WTC11 (cell line): ENCODE results near the gene AUP1. TPM values are rescaled to one million over a fixed set of nuclear protein-coding genes. Genes with fewer than 3 reads are reported as not detected.

Source experiments
- ATAC-seq: fragments of 200-7000 bp; cut with Tn5 transposase; 2 replicates; pipeline ENCODE4 v1.10.0; 2021; ENCODE audit warnings: mild to moderate bottlenecking, moderate library complexity
- CTCF ChIA-PET: fragments of 300-600 bp; sonication (Branson Sonifier 250); formaldehyde crosslinking; loops from one replicate; lab custom pipeline; 2021; ENCODE audit warnings: antibody characterized with exemption; lab: Charles Lee
- POLR2A ChIA-PET: fragments of 350-600 bp; sonication (Branson Sonifier 250); formaldehyde crosslinking; loops from one replicate; lab custom pipeline; 2021; ENCODE audit warnings: antibody characterized with exemption; lab: Charles Lee
- DNase-seq: peaks from one replicate; pipeline ENCODE4 v3.0.0; 2021; ENCODE audit warnings: low spot score
- H3K27ac Mint-ChIP-seq: 2 replicates; pipeline ENCODE4 v1.8.0; 2021; ENCODE audit warnings: mixed read lengths
- H3K27me3 Mint-ChIP-seq: 2 replicates; pipeline ENCODE4 v1.8.0; 2021; ENCODE audit warnings: low read depth, mild to moderate bottlenecking, moderate library complexity, mixed read lengths
- H3K36me3 Mint-ChIP-seq: 2 replicates; pipeline ENCODE4 v1.8.0; 2021; ENCODE audit warnings: mixed read lengths
- H3K4me1 Mint-ChIP-seq: 2 replicates; pipeline ENCODE4 v1.8.0; 2022; ENCODE audit warnings: mixed read lengths
- H3K4me3 Mint-ChIP-seq: 2 replicates; pipeline ENCODE4 v1.8.0; 2021; ENCODE audit warnings: mild to moderate bottlenecking, moderate library complexity, mixed read lengths
- H3K9me3 Mint-ChIP-seq: 2 replicates; pipeline ENCODE4 v1.8.0; 2021; ENCODE audit warnings: mixed read lengths
- ATF1 ChIP-seq: sonication (generic); formaldehyde crosslinking; IDR thresholded peaks from 2 replicates; pipeline ENCODE4 v1.8.1; 2023; ENCODE audit warnings: mild to moderate bottlenecking, moderate library complexity, missing genetic modification reagents
- ETV6 ChIP-seq: sonication (generic); formaldehyde crosslinking; IDR thresholded peaks from 2 replicates; pipeline ENCODE4 v1.8.1; 2022; ENCODE audit warnings: mild to moderate bottlenecking, missing genetic modification reagents
- MYBL2 ChIP-seq: sonication (generic); formaldehyde crosslinking; IDR thresholded peaks from 2 replicates; pipeline ENCODE4 v1.8.1; 2023; ENCODE audit warnings: mild to moderate bottlenecking, moderate library complexity, missing genetic modification reagents
- NFYB ChIP-seq: sonication (generic); formaldehyde crosslinking; conservative IDR thresholded peaks from 2 replicates; pipeline ENCODE4 v1.8.0; 2022; ENCODE audit warnings: low read depth, missing genetic modification reagents
- NR1H2 ChIP-seq: sonication (generic); formaldehyde crosslinking; IDR thresholded peaks from 2 replicates; pipeline ENCODE4 v1.9.0; 2021; ENCODE audit warnings: mild to moderate bottlenecking, moderate library complexity, missing genetic modification reagents
- RORB ChIP-seq: fragments of 250-450 bp; sonication (Bioruptor Pico); IDR thresholded peaks from 2 replicates; pipeline ENCODE4 v1.9.0; 2021; ENCODE audit warnings: mild to moderate bottlenecking
- SOX15 ChIP-seq: fragments of 250-450 bp; sonication (Bioruptor Pico); IDR thresholded peaks from 2 replicates; pipeline ENCODE4 v1.9.0; 2021; ENCODE audit warnings: mild to moderate bottlenecking
- TCF7 ChIP-seq: sonication (generic); formaldehyde crosslinking; IDR thresholded peaks from 2 replicates; pipeline ENCODE4 v1.8.0; 2022; ENCODE audit warnings: mild to moderate bottlenecking, low read depth, missing genetic modification reagents, moderate library complexity
- TEAD1 ChIP-seq: sonication (generic); formaldehyde crosslinking; IDR thresholded peaks from 2 replicates; pipeline ENCODE4 v1.8.0; 2022; ENCODE audit warnings: mild to moderate bottlenecking, missing genetic modification reagents
- TEAD4 ChIP-seq: sonication (generic); formaldehyde crosslinking; IDR thresholded peaks from 2 replicates; pipeline ENCODE4 v1.8.0; 2022; ENCODE audit warnings: mild to moderate bottlenecking, missing genetic modification reagents
- ZNF138 ChIP-seq: sonication (generic); formaldehyde crosslinking; conservative IDR thresholded peaks from 2 replicates; pipeline ENCODE4 v1.8.1; 2022; ENCODE audit warnings: mild to moderate bottlenecking, moderate library complexity, missing genetic modification reagents
- ZNF263 ChIP-seq: sonication (generic); formaldehyde crosslinking; IDR thresholded peaks from 2 replicates; pipeline ENCODE4 v1.8.1; 2022; ENCODE audit warnings: low read depth, mild to moderate bottlenecking, moderate library complexity, missing genetic modification reagents
- total RNA-seq: library from RNA; stranded (reverse); gene quantifications from 3 replicates; pipeline ENCODE4 v1.2.3, GENCODE V29; 2021
- TF ChIP-seq, protein P1 (sequence below): sonication (generic); formaldehyde crosslinking; IDR thresholded peaks from 2 replicates; pipeline ENCODE4 v1.8.1; 2022; ENCODE audit warnings: mild to moderate bottlenecking, missing genetic modification reagents, moderate library complexity, borderline replicate concordance
- TF ChIP-seq, protein P2 (sequence below): sonication (generic); formaldehyde crosslinking; IDR thresholded peaks from 2 replicates; pipeline ENCODE4 v1.8.1; 2022; ENCODE audit warnings: mild to moderate bottlenecking, moderate library complexity, missing genetic modification reagents
- TF ChIP-seq, protein P3 (sequence below): fragments of 250-450 bp; sonication (Bioruptor Pico); IDR thresholded peaks from 2 replicates; pipeline ENCODE4 v1.9.0; 2021; ENCODE audit warnings: mild to moderate bottlenecking
- TF ChIP-seq, protein P4 (sequence below): sonication (generic); formaldehyde crosslinking; IDR thresholded peaks from 2 replicates; pipeline ENCODE4 v1.8.0; 2022; ENCODE audit warnings: mild to moderate bottlenecking, missing genetic modification reagents
- TF ChIP-seq, protein P5 (sequence below): fragments of 250-450 bp; sonication (Bioruptor Pico); IDR thresholded peaks from 2 replicates; pipeline ENCODE4 v1.9.0; 2021; ENCODE audit warnings: mild to moderate bottlenecking, borderline replicate concordance

AUP1 gene
- total RNA-seq, 1 experiment from 2014 or later: 84.9 TPM

DNA sequence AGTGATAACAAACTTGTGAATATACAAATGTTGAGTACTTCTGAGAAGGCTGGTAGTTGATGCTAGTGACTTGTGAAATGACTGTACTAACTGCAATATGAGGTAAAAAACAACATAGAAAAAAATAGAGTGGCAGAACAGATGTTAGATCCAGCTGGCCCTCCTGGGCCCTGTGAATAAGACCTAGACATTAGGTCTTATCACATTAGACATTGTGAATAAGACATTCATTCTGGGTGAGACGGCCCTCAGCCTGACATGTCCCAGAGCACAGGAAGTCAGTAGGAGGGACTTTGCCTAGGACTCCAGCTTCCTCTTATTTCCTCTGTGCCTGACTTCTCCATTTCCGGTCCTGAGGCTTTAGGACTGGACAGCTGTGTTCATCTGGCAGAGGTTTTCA is 47.9 kb upstream of the AUP1 start:
- CTCF ChIA-PET: interaction anchor here (0.7 to 3.9 kb wide), 3 partner anchors 9 to 116 kb away, joined by 3 to 14 read pairs (median 3); no protein-coding TSS in a partner anchor
- peaks cover 23% of the 10 kb centered on the region for H3K27me3 Mint-ChIP-seq
- no peak for TF ChIP-seq NFYB (CRISPR knock-in tag)
- no peak overlapping the region for H3K27ac Mint-ChIP-seq
- no peaks in the 10 kb centered on the region for H3K36me3 Mint-ChIP-seq
- DNase-seq (no peak), ATAC-seq (no peak; the same call in 1 of the 2 replicates)
- no peaks in the 10 kb centered on the region for H3K9me3 Mint-ChIP-seq
- POLR2A ChIA-PET: no interaction called here
- peaks cover 10% of the 10 kb centered on the region for H3K4me1 Mint-ChIP-seq
- no peak overlapping the region for H3K4me3 Mint-ChIP-seq

DNA sequence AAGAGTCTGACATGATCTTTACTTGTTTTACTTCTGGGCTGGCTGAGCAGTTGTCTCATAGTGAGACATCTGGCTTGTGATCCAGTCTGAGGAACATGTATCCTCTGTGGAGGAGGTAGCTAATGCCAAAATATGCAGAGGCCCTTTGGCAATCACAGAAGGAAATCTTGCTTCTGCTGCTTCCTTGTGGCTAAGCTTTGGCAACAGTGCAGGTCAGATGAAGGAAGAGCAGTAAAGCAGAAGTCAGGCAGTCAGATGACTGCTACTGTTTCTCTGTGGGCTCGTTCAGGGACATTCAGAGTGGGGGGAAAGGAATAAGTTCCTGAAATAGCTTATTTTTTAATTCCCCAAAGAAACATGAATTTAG is 47.3 kb upstream of the AUP1 start:
- ChIA-PET CTCF (interaction anchor here (0.7 to 3.9 kb wide), 2 partner anchors 9 to 115 kb away, joined by 3 to 14 read pairs; no protein-coding TSS in a partner anchor), POLR2A (no interaction called here)

DNA sequence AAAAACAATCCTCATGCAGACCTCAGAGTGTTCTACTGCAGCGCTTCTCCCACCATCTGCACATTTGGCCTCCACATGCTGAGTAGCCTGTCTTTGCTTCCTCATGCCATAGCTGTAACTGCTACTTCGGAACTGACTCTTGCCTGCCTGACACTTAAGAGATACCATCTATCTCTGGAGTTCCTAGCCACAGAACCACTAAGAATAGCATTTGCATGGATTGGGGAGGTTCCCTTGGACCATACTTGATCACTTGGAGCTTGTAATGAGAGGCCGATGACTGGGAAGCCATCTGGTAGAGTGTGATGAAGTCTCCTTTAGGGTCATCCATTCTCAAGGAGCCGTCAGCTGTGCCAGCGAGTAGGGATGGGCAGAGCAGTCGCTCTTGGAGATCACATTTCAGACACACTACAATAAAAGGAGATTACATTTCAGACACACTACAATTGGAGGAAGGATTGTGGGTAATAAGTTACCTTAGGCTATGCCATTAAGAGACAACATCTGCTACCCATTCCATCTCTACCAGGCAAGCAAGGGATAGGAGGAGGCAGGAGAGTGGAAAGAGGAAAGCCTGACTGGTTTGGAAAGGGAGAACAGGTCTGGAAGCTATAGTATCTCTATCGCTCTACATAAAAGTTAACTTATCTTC is 46.8 kb upstream of the AUP1 start:
- H3K4me1 Mint-ChIP-seq: peaks cover 10% of the 10 kb centered on the region
- ChIA-PET POLR2A (no interaction called here), CTCF (interaction anchor here (0.7 to 3.9 kb wide), 2 partner anchors 10 to 115 kb away, joined by 3 to 14 read pairs; no protein-coding TSS in a partner anchor)
- no peak for TF ChIP-seq SOX15 (CRISPR knock-in tag)
- TF ChIP-seq MYBL2 (CRISPR knock-in tag): no peak
- TF ChIP-seq ZNF263: no peak
- TF ChIP-seq, protein P1, sequence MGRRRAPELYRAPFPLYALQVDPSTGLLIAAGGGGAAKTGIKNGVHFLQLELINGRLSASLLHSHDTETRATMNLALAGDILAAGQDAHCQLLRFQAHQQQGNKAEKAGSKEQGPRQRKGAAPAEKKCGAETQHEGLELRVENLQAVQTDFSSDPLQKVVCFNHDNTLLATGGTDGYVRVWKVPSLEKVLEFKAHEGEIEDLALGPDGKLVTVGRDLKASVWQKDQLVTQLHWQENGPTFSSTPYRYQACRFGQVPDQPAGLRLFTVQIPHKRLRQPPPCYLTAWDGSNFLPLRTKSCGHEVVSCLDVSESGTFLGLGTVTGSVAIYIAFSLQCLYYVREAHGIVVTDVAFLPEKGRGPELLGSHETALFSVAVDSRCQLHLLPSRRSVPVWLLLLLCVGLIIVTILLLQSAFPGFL (CRISPR knock-in tag): no peak
- TF ChIP-seq, protein P2, sequence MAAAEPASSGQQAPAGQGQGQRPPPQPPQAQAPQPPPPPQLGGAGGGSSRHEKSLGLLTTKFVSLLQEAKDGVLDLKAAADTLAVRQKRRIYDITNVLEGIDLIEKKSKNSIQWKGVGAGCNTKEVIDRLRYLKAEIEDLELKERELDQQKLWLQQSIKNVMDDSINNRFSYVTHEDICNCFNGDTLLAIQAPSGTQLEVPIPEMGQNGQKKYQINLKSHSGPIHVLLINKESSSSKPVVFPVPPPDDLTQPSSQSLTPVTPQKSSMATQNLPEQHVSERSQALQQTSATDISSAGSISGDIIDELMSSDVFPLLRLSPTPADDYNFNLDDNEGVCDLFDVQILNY (CRISPR knock-in tag): no peak
- no peak for TF ChIP-seq TEAD1 (CRISPR knock-in tag)
- no peak for TF ChIP-seq NR1H2
- TF ChIP-seq, protein P3, sequence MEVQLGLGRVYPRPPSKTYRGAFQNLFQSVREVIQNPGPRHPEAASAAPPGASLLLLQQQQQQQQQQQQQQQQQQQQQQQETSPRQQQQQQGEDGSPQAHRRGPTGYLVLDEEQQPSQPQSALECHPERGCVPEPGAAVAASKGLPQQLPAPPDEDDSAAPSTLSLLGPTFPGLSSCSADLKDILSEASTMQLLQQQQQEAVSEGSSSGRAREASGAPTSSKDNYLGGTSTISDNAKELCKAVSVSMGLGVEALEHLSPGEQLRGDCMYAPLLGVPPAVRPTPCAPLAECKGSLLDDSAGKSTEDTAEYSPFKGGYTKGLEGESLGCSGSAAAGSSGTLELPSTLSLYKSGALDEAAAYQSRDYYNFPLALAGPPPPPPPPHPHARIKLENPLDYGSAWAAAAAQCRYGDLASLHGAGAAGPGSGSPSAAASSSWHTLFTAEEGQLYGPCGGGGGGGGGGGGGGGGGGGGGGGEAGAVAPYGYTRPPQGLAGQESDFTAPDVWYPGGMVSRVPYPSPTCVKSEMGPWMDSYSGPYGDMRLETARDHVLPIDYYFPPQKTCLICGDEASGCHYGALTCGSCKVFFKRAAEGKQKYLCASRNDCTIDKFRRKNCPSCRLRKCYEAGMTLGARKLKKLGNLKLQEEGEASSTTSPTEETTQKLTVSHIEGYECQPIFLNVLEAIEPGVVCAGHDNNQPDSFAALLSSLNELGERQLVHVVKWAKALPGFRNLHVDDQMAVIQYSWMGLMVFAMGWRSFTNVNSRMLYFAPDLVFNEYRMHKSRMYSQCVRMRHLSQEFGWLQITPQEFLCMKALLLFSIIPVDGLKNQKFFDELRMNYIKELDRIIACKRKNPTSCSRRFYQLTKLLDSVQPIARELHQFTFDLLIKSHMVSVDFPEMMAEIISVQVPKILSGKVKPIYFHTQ (CRISPR knock-in tag): no peak
- TF ChIP-seq ETV6 (CRISPR knock-in tag): no peak
- no peak overlapping the region for H3K27ac Mint-ChIP-seq
- H3K36me3 Mint-ChIP-seq: no peaks in the 10 kb centered on the region
- ATAC-seq (no peak), DNase-seq (no peak)
- peaks cover 23% of the 10 kb centered on the region for H3K27me3 Mint-ChIP-seq
- H3K9me3 Mint-ChIP-seq: no peaks in the 10 kb centered on the region
- H3K4me3 Mint-ChIP-seq: no peak overlapping the region

More for the DNA sequence above, 47.3 kb upstream of the AUP1 start:
- H3K4me3 Mint-ChIP-seq: no peak overlapping the region
- DNase-seq: no peak
- ATAC-seq: no peak
- H3K9me3 Mint-ChIP-seq: no peaks in the 10 kb centered on the region
- H3K36me3 Mint-ChIP-seq: no peaks in the 10 kb centered on the region
- peaks cover 23% of the 10 kb centered on the region for H3K27me3 Mint-ChIP-seq
- peaks cover 10% of the 10 kb centered on the region for H3K4me1 Mint-ChIP-seq
- no peak overlapping the region for H3K27ac Mint-ChIP-seq
- TF ChIP-seq, protein P4, sequence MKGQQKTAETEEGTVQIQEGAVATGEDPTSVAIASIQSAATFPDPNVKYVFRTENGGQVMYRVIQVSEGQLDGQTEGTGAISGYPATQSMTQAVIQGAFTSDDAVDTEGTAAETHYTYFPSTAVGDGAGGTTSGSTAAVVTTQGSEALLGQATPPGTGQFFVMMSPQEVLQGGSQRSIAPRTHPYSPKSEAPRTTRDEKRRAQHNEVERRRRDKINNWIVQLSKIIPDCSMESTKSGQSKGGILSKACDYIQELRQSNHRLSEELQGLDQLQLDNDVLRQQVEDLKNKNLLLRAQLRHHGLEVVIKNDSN: no peak
- no peak for TF ChIP-seq ATF1 (CRISPR knock-in tag)
- TF ChIP-seq ZNF138 (CRISPR knock-in tag): no peak
- no peak for TF ChIP-seq MYBL2 (CRISPR knock-in tag)
- TF ChIP-seq, protein P5, sequence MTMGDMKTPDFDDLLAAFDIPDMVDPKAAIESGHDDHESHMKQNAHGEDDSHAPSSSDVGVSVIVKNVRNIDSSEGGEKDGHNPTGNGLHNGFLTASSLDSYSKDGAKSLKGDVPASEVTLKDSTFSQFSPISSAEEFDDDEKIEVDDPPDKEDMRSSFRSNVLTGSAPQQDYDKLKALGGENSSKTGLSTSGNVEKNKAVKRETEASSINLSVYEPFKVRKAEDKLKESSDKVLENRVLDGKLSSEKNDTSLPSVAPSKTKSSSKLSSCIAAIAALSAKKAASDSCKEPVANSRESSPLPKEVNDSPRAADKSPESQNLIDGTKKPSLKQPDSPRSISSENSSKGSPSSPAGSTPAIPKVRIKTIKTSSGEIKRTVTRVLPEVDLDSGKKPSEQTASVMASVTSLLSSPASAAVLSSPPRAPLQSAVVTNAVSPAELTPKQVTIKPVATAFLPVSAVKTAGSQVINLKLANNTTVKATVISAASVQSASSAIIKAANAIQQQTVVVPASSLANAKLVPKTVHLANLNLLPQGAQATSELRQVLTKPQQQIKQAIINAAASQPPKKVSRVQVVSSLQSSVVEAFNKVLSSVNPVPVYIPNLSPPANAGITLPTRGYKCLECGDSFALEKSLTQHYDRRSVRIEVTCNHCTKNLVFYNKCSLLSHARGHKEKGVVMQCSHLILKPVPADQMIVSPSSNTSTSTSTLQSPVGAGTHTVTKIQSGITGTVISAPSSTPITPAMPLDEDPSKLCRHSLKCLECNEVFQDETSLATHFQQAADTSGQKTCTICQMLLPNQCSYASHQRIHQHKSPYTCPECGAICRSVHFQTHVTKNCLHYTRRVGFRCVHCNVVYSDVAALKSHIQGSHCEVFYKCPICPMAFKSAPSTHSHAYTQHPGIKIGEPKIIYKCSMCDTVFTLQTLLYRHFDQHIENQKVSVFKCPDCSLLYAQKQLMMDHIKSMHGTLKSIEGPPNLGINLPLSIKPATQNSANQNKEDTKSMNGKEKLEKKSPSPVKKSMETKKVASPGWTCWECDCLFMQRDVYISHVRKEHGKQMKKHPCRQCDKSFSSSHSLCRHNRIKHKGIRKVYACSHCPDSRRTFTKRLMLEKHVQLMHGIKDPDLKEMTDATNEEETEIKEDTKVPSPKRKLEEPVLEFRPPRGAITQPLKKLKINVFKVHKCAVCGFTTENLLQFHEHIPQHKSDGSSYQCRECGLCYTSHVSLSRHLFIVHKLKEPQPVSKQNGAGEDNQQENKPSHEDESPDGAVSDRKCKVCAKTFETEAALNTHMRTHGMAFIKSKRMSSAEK (CRISPR knock-in tag): no peak
- no peak for TF ChIP-seq TCF7 (CRISPR knock-in tag)
- no peak for TF ChIP-seq RORB
- TF ChIP-seq TEAD4 (CRISPR knock-in tag): no peak
